SK-MEL-5 (cell line): ENCODE data around the gene ABCA6. TPM values are rescaled to one million over a fixed set of nuclear protein-coding genes. Genes with fewer than 3 reads are reported as not detected.
"Not testable (repeated sequence)": the region's sequence is repeated elsewhere in the genome, so short reads cannot be mapped to it uniquely, and the experiment has no call there.

Experiments used
- DNase-seq: peaks from one replicate; pipeline ENCODE4 v3.0.0-alpha.2; 2016; ENCODE audit warnings: low read depth, low spot score
- in situ Hi-C: cut with HindIII; loops from 2 replicates; pipeline ENCODE4 v1.10.0; 2016; ENCODE audit warnings: low sequenced_read_pairs, high pct_unique_total_duplicates, low pct_unique_long_range_greater_than_20kb
- polyA plus RNA-seq, 2 experiments: library from polyadenylated mRNA; depleted of rRNA; stranded (reverse); fragments of >200 nt; gene quantifications; 2 replicates each; pipeline ENCODE4 v1.2.3, GENCODE V29; 2015
- total RNA-seq: library from RNA; depleted of rRNA; stranded (reverse); fragments of >200 nt; shearing (Covaris generic); gene quantifications from 2 replicates; pipeline ENCODE4 v1.2.3, GENCODE V29; 2014; rRNA removed

The ABCA6 gene
- 0.75 and 1.5 TPM in 2 replicates for total RNA-seq
- 0.46 and 0.64 TPM in 2 replicates for polyA plus RNA-seq (2015; cell fraction: cytosol; rRNA removed)
- 2.1 and 13.7 TPM in 2 replicates for polyA plus RNA-seq (2015; cell fraction: nucleus; rRNA removed)

GRCh38 chr17:69141431-69142174 lies at the start of gene ABCA6:
TSS of gene ABCA6 (minus strand) at chr17:69141895. CDS start at chr17:69140703, 1,192 bp downstream.
- DNase-seq = peak; percentile 53
- in situ Hi-C loops = no loop called here

- in situ Hi-C loops = no loop called here
- no peak for DNase-seq
These were observed 47.1 kb upstream of the ABCA6 start for GRCh38 chr17:69188796-69189195.

GRCh38 chr17:69188064-69188463 lies 46.4 kb upstream of the ABCA6 start:
- in situ Hi-C loops = no loop called here
- DNase-seq = no peak

GRCh38 chr17:69187294-69187693 lies 45.6 kb upstream of the ABCA6 start:
- no peak for DNase-seq
- in situ Hi-C loops = no loop called here

- in situ Hi-C loops = no loop called here
- DNase-seq = no peak
These were observed 37.7 kb upstream of the ABCA6 start for GRCh38 chr17:69179227-69179952.

GRCh38 chr17:69176457-69176795 lies 34.7 kb upstream of the ABCA6 start:
- DNase-seq = no peak
- in situ Hi-C loops = no loop called here

GRCh38 chr17:69175625-69176456 lies 34.1 kb upstream of the ABCA6 start:
- in situ Hi-C loops = no loop called here
- peak; percentile 50 for DNase-seq

GRCh38 chr17:69175262-69175624 lies 33.5 kb upstream of the ABCA6 start:
- in situ Hi-C loops = no loop called here
- no peak for DNase-seq

GRCh38 chr17:69173118-69173517 lies 31.4 kb upstream of the ABCA6 start:
- DNase-seq = no peak
- in situ Hi-C loops = no loop called here

GRCh38 chr17:69170377-69170776 lies 28.7 kb upstream of the ABCA6 start:
- no peak for DNase-seq
- in situ Hi-C loops = no loop called here

GRCh38 chr17:69168642-69169041 lies 26.9 kb upstream of the ABCA6 start:
- in situ Hi-C loops, DNase-seq: not testable (repeated sequence)

- in situ Hi-C loops = no loop called here
- no peak for DNase-seq
These were observed 25.3 kb upstream of the ABCA6 start for GRCh38 chr17:69166957-69167356.

GRCh38 chr17:69164206-69164605 lies 22.5 kb upstream of the ABCA6 start:
- no peak for DNase-seq
- in situ Hi-C loops = no loop called here

GRCh38 chr17:69159418-69159817 lies 17.7 kb upstream of the ABCA6 start:
- in situ Hi-C loops = no loop called here
- no peak for DNase-seq

- DNase-seq = no peak
- in situ Hi-C loops = no loop called here
These were observed 12.6 kb upstream of the ABCA6 start for GRCh38 chr17:69154267-69154666.

- in situ Hi-C loops = no loop called here
- DNase-seq = no peak
These were observed 8.6 kb upstream of the ABCA6 start for GRCh38 chr17:69150333-69150732.

GRCh38 chr17:69147460-69147859 lies 5.8 kb upstream of the ABCA6 start:
- in situ Hi-C loops = no loop called here
- no peak for DNase-seq
